H9 (cell line): ENCODE results near the gene PITRM1. TPM values are rescaled to one million over a fixed set of nuclear protein-coding genes. Genes with fewer than 3 reads are reported as not detected.

Source experiments
- DNase-seq: peaks from one replicate; pipeline ENCODE4 v3.0.0-alpha.2; 2017
- H2AFZ ChIP-seq: one replicate; pipeline ENCODE4 v1.6.1; 2013; ENCODE audit warnings: mild to moderate bottlenecking, low read length, control low read depth, moderate library complexity
- H2AK5ac ChIP-seq: 2 replicates; pipeline ENCODE4 v1.6.1; 2013; ENCODE audit warnings: low read length, control low read depth, mixed read lengths; ENCODE audit not compliant: insufficient read length
- H2BK120ac ChIP-seq: one replicate; pipeline ENCODE4 v1.6.1; 2013; ENCODE audit warnings: low read depth, mild to moderate bottlenecking, low read length, control low read depth, inconsistent platforms; ENCODE audit not compliant: poor library complexity, severe bottlenecking
- H2BK12ac ChIP-seq: 2 replicates; pipeline ENCODE4 v1.6.1; 2013; ENCODE audit warnings: low read length, control low read depth, mixed read lengths, low read depth; ENCODE audit not compliant: insufficient read length
- H2BK15ac ChIP-seq: 2 replicates; pipeline ENCODE4 v1.6.1; 2013; ENCODE audit warnings: low read depth, low read length, control low read depth
- H2BK20ac ChIP-seq: one replicate; pipeline ENCODE4 v1.6.1; 2013; ENCODE audit warnings: low read depth, mild to moderate bottlenecking, low read length, control low read depth, inconsistent platforms; ENCODE audit not compliant: poor library complexity, severe bottlenecking
- H2BK5ac ChIP-seq: 2 replicates; pipeline ENCODE4 v1.6.1; 2013; ENCODE audit warnings: low read length, control low read depth, mixed read lengths; ENCODE audit not compliant: insufficient read length
- H3K14ac ChIP-seq: 2 replicates; pipeline ENCODE4 v1.6.1; 2013; ENCODE audit warnings: low read length, control low read depth; ENCODE audit not compliant: insufficient read depth
- H3K18ac ChIP-seq: 2 replicates; pipeline ENCODE4 v1.6.1; 2013; ENCODE audit warnings: low read depth, mild to moderate bottlenecking, mixed read lengths, low read length, control low read depth; ENCODE audit not compliant: insufficient read length
- H3K23ac ChIP-seq: 2 replicates; pipeline ENCODE4 v1.6.1; 2013; ENCODE audit warnings: low read length, control low read depth, mixed read lengths, low read depth; ENCODE audit not compliant: insufficient read length
- H3K23me2 ChIP-seq: 2 replicates; pipeline ENCODE4 v1.6.1; 2013; ENCODE audit warnings: low read depth, mild to moderate bottlenecking, mixed read lengths, low read length, control low read depth; ENCODE audit not compliant: insufficient read length, poor library complexity, severe bottlenecking
- H3K27ac ChIP-seq: 2 replicates; pipeline ENCODE4 v1.5.1; 2013; ENCODE audit warnings: low read length, control low read depth, mixed read lengths, low read depth; ENCODE audit not compliant: insufficient read length
- H3K27me3 ChIP-seq: 2 replicates; pipeline ENCODE4 v1.6.1; 2013; ENCODE audit warnings: low read length, control low read depth, inconsistent platforms; ENCODE audit not compliant: insufficient read depth
- H3K4ac ChIP-seq: 2 replicates; pipeline ENCODE4 v1.6.1; 2013; ENCODE audit warnings: low read depth, mild to moderate bottlenecking, control low read depth, inconsistent platforms, low read length, moderate library complexity
- H3K4me1 ChIP-seq: 2 replicates; pipeline ENCODE4 v1.6.1; 2013; ENCODE audit warnings: low read length, control low read depth, inconsistent platforms; ENCODE audit not compliant: insufficient read depth
- H3K4me2 ChIP-seq: 2 replicates; pipeline ENCODE4 v1.6.1; 2013; ENCODE audit warnings: low read length, control low read depth, mixed read lengths; ENCODE audit not compliant: insufficient read length, insufficient read depth
- H3K56ac ChIP-seq: 2 replicates; pipeline ENCODE4 v1.6.1; 2013; ENCODE audit warnings: low read depth, mild to moderate bottlenecking, mixed read lengths, low read length, control low read depth; ENCODE audit not compliant: insufficient read length
- H3K79me1 ChIP-seq: 2 replicates; pipeline ENCODE4 v1.6.1; 2013; ENCODE audit warnings: low read depth, mild to moderate bottlenecking, moderate library complexity, low read length, control low read depth, inconsistent platforms; ENCODE audit not compliant: insufficient read depth, poor library complexity, severe bottlenecking
- H3K79me2 ChIP-seq: 2 replicates; pipeline ENCODE4 v1.6.1; 2013; ENCODE audit warnings: low read length, control low read depth, inconsistent platforms; ENCODE audit not compliant: insufficient read depth
- H3K9ac ChIP-seq: 2 replicates; pipeline ENCODE4 v1.6.1; 2013; ENCODE audit warnings: low read length, control low read depth, mixed read lengths; ENCODE audit not compliant: insufficient read length; ENCODE audit errors: extremely low read depth
- H3K9me3 ChIP-seq: one replicate; pipeline ENCODE4 v1.6.1; 2013; ENCODE audit warnings: low read depth, low read length, inconsistent platforms; ENCODE audit not compliant: control insufficient read depth
- H3T11ph ChIP-seq: one replicate; pipeline ENCODE4 v1.6.1; 2013; ENCODE audit warnings: mild to moderate bottlenecking, low read length, control low read depth, inconsistent platforms
- H4K20me1 ChIP-seq: one replicate; pipeline ENCODE4 v1.6.1; 2013; ENCODE audit not compliant: control insufficient read depth, insufficient read length, insufficient read depth
- H4K5ac ChIP-seq: 2 replicates; pipeline ENCODE4 v1.6.1; 2013; ENCODE audit warnings: low read depth, mild to moderate bottlenecking, mixed read lengths, low read length, control low read depth; ENCODE audit not compliant: insufficient read length
- H4K8ac ChIP-seq: replicated peaks from 2 replicates; pipeline ENCODE4 v1.6.1; 2013; ENCODE audit warnings: low read length, control low read depth, mixed read lengths, low read depth; ENCODE audit not compliant: insufficient read length
- H4K91ac ChIP-seq: 2 replicates; pipeline ENCODE4 v1.6.1; 2013; ENCODE audit warnings: low read depth, mild to moderate bottlenecking, moderate library complexity, mixed read lengths, low read length, control low read depth; ENCODE audit not compliant: insufficient read length
- H3K27ac Mint-ChIP-seq, 3 experiments: 2 replicates in 2 of 3; 3 replicates in 1 of 3; pipeline ENCODE4 v1.8.0; 2020 to 2021; ENCODE audit warnings: mixed read lengths in 3 of 3, mild to moderate bottlenecking in 1 of 3, moderate library complexity in 1 of 3
- H3K27me3 Mint-ChIP-seq: 2 replicates; pipeline ENCODE4 v1.8.0; 2021; ENCODE audit warnings: low read depth, mild to moderate bottlenecking, moderate library complexity, mixed read lengths
- H3K36me3 Mint-ChIP-seq, 3 experiments: 2 replicates in 2 of 3; 3 replicates in 1 of 3; pipeline ENCODE4 v1.8.0; 2020 to 2021; ENCODE audit warnings: low read depth in 3 of 3, mixed read lengths in 3 of 3; ENCODE audit not compliant: insufficient read depth in 1 of 3
- H3K4me1 Mint-ChIP-seq, 2 experiments: 2 replicates each; pipeline ENCODE4 v1.8.0; 2020; ENCODE audit warnings: mixed read lengths in 2 of 2
- H3K4me3 Mint-ChIP-seq, 2 experiments: 2 replicates in 1 of 2; 3 replicates in 1 of 2; pipeline ENCODE4 v1.8.0; 2020 to 2021; ENCODE audit warnings: mild to moderate bottlenecking in 2 of 2, mixed read lengths in 2 of 2, moderate library complexity in 1 of 2
- H3K9me3 Mint-ChIP-seq, 2 experiments: 2 replicates in 1 of 2; 3 replicates in 1 of 2; pipeline ENCODE4 v1.8.0; 2020; ENCODE audit warnings: mild to moderate bottlenecking in 2 of 2, mixed read lengths in 2 of 2, moderate library complexity in 1 of 2
- WGBS: extraction: QIAGEN DNeasy Blood & Tissue Kit; methylation state at CpG from one replicate; pipeline ENCODE4 v1.1.7; 2013; ENCODE audit warnings: missing lambda C conversion rate, low lambda C conversion rate, mixed read lengths; ENCODE audit not compliant: insufficient read length; ENCODE audit errors: extremely low coverage; 5-methylcytosine and 5-hydroxymethylcytosine counted together
- total RNA-seq: library from RNA; stranded (reverse); gene quantifications from 2 replicates; pipeline ENCODE4 v1.2.1, GENCODE V29; 2021
- TF ChIP-seq, protein P1 (sequence below): fragments of 200-600 bp; sonication (generic); conservative IDR thresholded peaks from 3 replicates; pipeline ENCODE4 v1.8.0; 2021; ENCODE audit warnings: antibody characterized with exemption, mild to moderate bottlenecking

The PITRM1 gene
- total RNA-seq, 1 experiment from 2014 or later: 27.8 TPM

- Histone ChIP-seq H3K18ac (no peak overlapping the region), H2BK12ac (no peak overlapping the region), H3K4me1 (no peaks in the 10 kb centered on the region), H4K5ac (no peak overlapping the region), H3K23me2 (no peaks in the 10 kb centered on the region), H3K27me3 (no peaks in the 10 kb centered on the region; the same call in 1 of the 2 replicates), H3K23ac (no peak overlapping the region), H3K79me2 (no peaks in the 10 kb centered on the region), H2AK5ac (no peak overlapping the region), H3K79me1 (no peaks in the 10 kb centered on the region), H2BK120ac (no peak overlapping the region), H3T11ph (no peak overlapping the region), H3K9ac (no peak overlapping the region), H2BK20ac (no peak overlapping the region), H3K14ac (no peak overlapping the region), H4K8ac (no peak overlapping the region), H3K4me2 (no peak overlapping the region), H2BK15ac (no peak overlapping the region), H2BK5ac (no peak overlapping the region), H4K91ac (no peak overlapping the region), H2AFZ (no peak overlapping the region), H4K20me1 (no peaks in the 10 kb centered on the region), H3K4ac (no peak overlapping the region), H3K56ac (no peak overlapping the region), H3K9me3 (no peaks in the 10 kb centered on the region), H3K27ac (no peak overlapping the region)
- WGBS: no CpG with 5 or more reads among the region's 4 CpGs
- Mint-ChIP-seq H3K9me3 (no peaks in the 10 kb centered on the region), H3K27ac (no peak overlapping the region), H3K36me3 (no peaks in the 10 kb centered on the region), H3K27me3 (peaks cover 11% of the 10 kb centered on the region), H3K4me1 (peaks cover 7 to 9% of the 10 kb centered on the region in 2 experiments), H3K4me3 (no peak overlapping the region)
- DNase-seq: no peak
- TF ChIP-seq, protein P1, sequence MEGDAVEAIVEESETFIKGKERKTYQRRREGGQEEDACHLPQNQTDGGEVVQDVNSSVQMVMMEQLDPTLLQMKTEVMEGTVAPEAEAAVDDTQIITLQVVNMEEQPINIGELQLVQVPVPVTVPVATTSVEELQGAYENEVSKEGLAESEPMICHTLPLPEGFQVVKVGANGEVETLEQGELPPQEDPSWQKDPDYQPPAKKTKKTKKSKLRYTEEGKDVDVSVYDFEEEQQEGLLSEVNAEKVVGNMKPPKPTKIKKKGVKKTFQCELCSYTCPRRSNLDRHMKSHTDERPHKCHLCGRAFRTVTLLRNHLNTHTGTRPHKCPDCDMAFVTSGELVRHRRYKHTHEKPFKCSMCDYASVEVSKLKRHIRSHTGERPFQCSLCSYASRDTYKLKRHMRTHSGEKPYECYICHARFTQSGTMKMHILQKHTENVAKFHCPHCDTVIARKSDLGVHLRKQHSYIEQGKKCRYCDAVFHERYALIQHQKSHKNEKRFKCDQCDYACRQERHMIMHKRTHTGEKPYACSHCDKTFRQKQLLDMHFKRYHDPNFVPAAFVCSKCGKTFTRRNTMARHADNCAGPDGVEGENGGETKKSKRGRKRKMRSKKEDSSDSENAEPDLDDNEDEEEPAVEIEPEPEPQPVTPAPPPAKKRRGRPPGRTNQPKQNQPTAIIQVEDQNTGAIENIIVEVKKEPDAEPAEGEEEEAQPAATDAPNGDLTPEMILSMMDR: no peak
Observed at GRCh38 chr10:3203972-3204371, 31.4 kb upstream of the PITRM1 start.
